CD4-positive, alpha-beta T cell (primary cell): Measurements from ENCODE around the gene MFAP5. TPM values are rescaled to one million over a fixed set of nuclear protein-coding genes. Genes with fewer than 3 reads are reported as not detected.

ENCODE experiments used
- ATAC-seq: fragments of 200-7000 bp; cut with Tn5 transposase; one replicate; pipeline ENCODE4 v1.10.0; 2022; ENCODE audit warnings: mild to moderate bottlenecking; ENCODE audit not compliant: poor library complexity
- CTCF ChIA-PET: fragments of 350-600 bp; sonication (Branson Sonifier 250); formaldehyde crosslinking; loops from one replicate; lab custom pipeline; 2021; ENCODE audit warnings: antibody characterized with exemption, inconsistent platforms; lab: Charles Lee
- POLR2A ChIA-PET: fragments of 350-600 bp; sonication (Branson Sonifier 250); formaldehyde crosslinking; loops from one replicate; lab custom pipeline; 2021; ENCODE audit warnings: antibody characterized with exemption, inconsistent platforms; lab: Charles Lee
- DNase-seq, 14 experiments: peaks; one replicate each; pipeline ENCODE4 v3.0.0-alpha.2; 2013 to 2020; ENCODE audit warnings: mixed read lengths in 2 of 14
- H3K27ac ChIP-seq, 2 donors: one replicate each; pipeline versions ENCODE4 v1.5.1 to v1.7.0; 2013; ENCODE audit warnings: low read length in 2 of 2, low read depth in 1 of 2, mild to moderate bottlenecking in 1 of 2
- H3K27me3 ChIP-seq, 2 experiments: 1 replicate in 1 of 2; 2 replicates in 1 of 2; pipeline versions ENCODE4 v1.6.1 to v1.7.0; 2013; ENCODE audit warnings: low read length in 2 of 2, control low read depth in 1 of 2, mild to moderate bottlenecking in 1 of 2, moderate library complexity in 1 of 2; ENCODE audit not compliant: insufficient read depth in 2 of 2, control insufficient read depth in 1 of 2
- H3K36me3 ChIP-seq: one replicate; pipeline ENCODE4 v1.6.1; 2013; ENCODE audit warnings: low read length, control low read depth; ENCODE audit not compliant: insufficient read depth
- H3K4me1 ChIP-seq: one replicate; pipeline ENCODE4 v1.6.1; 2013; ENCODE audit warnings: low read length, control low read depth; ENCODE audit not compliant: insufficient read depth
- H3K4me3 ChIP-seq: one replicate; pipeline ENCODE4 v1.5.1; 2013; ENCODE audit warnings: mild to moderate bottlenecking, low read length, moderate library complexity
- H3K9me3 ChIP-seq, 2 experiments: 1 replicate in 1 of 2; 2 replicates in 1 of 2; pipeline versions ENCODE4 v1.6.1 to v1.7.0; 2013; ENCODE audit warnings: low read length in 2 of 2, mild to moderate bottlenecking in 2 of 2, control low read depth in 1 of 2, moderate library complexity in 1 of 2; ENCODE audit not compliant: control insufficient read depth in 1 of 2, insufficient read depth in 1 of 2
- H3K27ac Mint-ChIP-seq: one replicate; pipeline ENCODE4 v1.8.0; 2020; ENCODE audit warnings: mixed read lengths
- H3K27me3 Mint-ChIP-seq: one replicate; pipeline ENCODE4 v1.8.0; 2021; ENCODE audit warnings: mixed read lengths
- H3K36me3 Mint-ChIP-seq: one replicate; pipeline ENCODE4 v1.8.0; 2021; ENCODE audit warnings: low read depth, mixed read lengths
- H3K4me1 Mint-ChIP-seq: one replicate; pipeline ENCODE4 v1.8.0; 2021; ENCODE audit warnings: low read depth, mixed read lengths
- H3K4me3 Mint-ChIP-seq: one replicate; pipeline ENCODE4 v1.8.0; 2020; ENCODE audit warnings: mild to moderate bottlenecking, mixed read lengths
- H3K9me3 Mint-ChIP-seq: one replicate; pipeline ENCODE4 v1.8.0; 2020; ENCODE audit warnings: mixed read lengths
- intact Hi-C, 2 experiments: fragments of 100-400 bp; cut with DNase I in 1 of 2; cut with micrococcal nuclease in 1 of 2; formaldehyde crosslinking; loops; one replicate each; pipeline versions ENCODE4 v1.15.1 to v1.9.0; 2023 to 2025; cut with DNase I, micrococcal nuclease
- total RNA-seq, 174 experiments: library from RNA in 2 of 174; stranded (reverse) in 2 of 174; gene quantifications; one replicate each; pipeline ENCODE4 v1.2.3 and lab custom pipeline; 2021 to 2026
- TF ChIP-seq, protein P1 (sequence below): fragments of 200-600 bp; IDR thresholded peaks from one replicate; pipeline ENCODE4 v1.8.0; 2022; ENCODE audit warnings: antibody characterized with exemption, mild to moderate bottlenecking

Gene MFAP5
- total RNA-seq, 2 experiments from 2014 or later: not detected

GRCh38 chr12:8681129-8681884 lies 18.7 kb upstream of the MFAP5 start:
- H3K36me3 ChIP-seq: no peaks in the 10 kb centered on the region
- H3K4me1 ChIP-seq: peaks cover 5% of the 10 kb centered on the region
- no peak overlapping the region for H3K4me3 ChIP-seq
- Mint-ChIP-seq H3K27ac (no peak overlapping the region), H3K36me3 (no peaks in the 10 kb centered on the region), H3K27me3 (no peaks in the 10 kb centered on the region), H3K9me3 (no peaks in the 10 kb centered on the region), H3K4me3 (no peak overlapping the region), H3K4me1 (peaks cover 5% of the 10 kb centered on the region)
- ATAC-seq (no peak), DNase-seq (no peak)
- ChIA-PET POLR2A (no interaction called here), CTCF (interaction anchor here (1.0 to 1.3 kb wide), 4 partner anchors 137 to 368 kb away, joined by 3 to 6 read pairs (median 5); no protein-coding TSS in a partner anchor)
- no peaks in the 10 kb centered on the region for H3K9me3 ChIP-seq
- intact Hi-C loops: loop anchor here in 1 of 2 experiments (1.0 to 10.0 kb wide), 4 partner anchors 137 to 368 kb away; partner anchors contain the start of gene CLEC4E
- no peak overlapping the region for H3K27ac ChIP-seq
- no peaks in the 10 kb centered on the region for H3K27me3 ChIP-seq
- TF ChIP-seq, protein P1, sequence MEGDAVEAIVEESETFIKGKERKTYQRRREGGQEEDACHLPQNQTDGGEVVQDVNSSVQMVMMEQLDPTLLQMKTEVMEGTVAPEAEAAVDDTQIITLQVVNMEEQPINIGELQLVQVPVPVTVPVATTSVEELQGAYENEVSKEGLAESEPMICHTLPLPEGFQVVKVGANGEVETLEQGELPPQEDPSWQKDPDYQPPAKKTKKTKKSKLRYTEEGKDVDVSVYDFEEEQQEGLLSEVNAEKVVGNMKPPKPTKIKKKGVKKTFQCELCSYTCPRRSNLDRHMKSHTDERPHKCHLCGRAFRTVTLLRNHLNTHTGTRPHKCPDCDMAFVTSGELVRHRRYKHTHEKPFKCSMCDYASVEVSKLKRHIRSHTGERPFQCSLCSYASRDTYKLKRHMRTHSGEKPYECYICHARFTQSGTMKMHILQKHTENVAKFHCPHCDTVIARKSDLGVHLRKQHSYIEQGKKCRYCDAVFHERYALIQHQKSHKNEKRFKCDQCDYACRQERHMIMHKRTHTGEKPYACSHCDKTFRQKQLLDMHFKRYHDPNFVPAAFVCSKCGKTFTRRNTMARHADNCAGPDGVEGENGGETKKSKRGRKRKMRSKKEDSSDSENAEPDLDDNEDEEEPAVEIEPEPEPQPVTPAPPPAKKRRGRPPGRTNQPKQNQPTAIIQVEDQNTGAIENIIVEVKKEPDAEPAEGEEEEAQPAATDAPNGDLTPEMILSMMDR: no peak

DNA sequence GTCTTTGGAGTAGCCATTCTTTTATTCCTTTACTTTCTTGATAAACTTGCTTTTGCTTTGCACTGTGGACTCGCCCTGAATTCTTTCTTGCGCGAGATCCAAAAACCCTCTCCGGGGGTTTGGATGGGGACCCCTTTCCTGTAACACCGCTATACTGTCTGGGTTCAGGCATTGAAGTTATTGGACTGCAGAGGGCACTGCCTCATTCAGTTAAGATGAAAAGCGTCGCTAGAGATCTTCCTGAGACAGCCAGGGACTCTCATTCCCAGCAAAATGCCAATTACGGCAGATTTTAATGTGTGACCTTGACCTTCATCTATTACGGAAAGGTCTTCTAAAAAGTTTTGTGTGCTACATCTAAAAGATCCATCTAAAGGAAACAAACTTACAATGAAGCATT lies 17.9 kb upstream of the MFAP5 start:
- H3K27ac Mint-ChIP-seq: no peak overlapping the region
- ChIA-PET CTCF (interaction anchor here (1.0 kb wide), 1 partner anchor 210 kb away, joined by 3 read pairs; no protein-coding TSS in a partner anchor), POLR2A (no interaction called here)
- peaks cover 9% of the 10 kb centered on the region for H3K4me1 Mint-ChIP-seq
- intact Hi-C loops: loop anchor here in 1 of 2 experiments (2.0 to 10.0 kb wide), 2 partner anchors 136 to 180 kb away; partner anchors contain the start of gene CLEC4E
- no peak overlapping the region for H3K4me3 Mint-ChIP-seq
- Histone ChIP-seq H3K9me3 (no peaks in the 10 kb centered on the region), H3K4me3 (no peak overlapping the region), H3K27ac (no peak overlapping the region), H3K27me3 (no peaks in the 10 kb centered on the region), H3K4me1 (peaks cover 5% of the 10 kb centered on the region), H3K36me3 (no peaks in the 10 kb centered on the region)
- H3K9me3 Mint-ChIP-seq: no peaks in the 10 kb centered on the region
- H3K27me3 Mint-ChIP-seq: no peaks in the 10 kb centered on the region
- no peak for DNase-seq
- ATAC-seq: no peak
- TF ChIP-seq, protein P1: no peak
- H3K36me3 Mint-ChIP-seq: no peaks in the 10 kb centered on the region

DNA sequence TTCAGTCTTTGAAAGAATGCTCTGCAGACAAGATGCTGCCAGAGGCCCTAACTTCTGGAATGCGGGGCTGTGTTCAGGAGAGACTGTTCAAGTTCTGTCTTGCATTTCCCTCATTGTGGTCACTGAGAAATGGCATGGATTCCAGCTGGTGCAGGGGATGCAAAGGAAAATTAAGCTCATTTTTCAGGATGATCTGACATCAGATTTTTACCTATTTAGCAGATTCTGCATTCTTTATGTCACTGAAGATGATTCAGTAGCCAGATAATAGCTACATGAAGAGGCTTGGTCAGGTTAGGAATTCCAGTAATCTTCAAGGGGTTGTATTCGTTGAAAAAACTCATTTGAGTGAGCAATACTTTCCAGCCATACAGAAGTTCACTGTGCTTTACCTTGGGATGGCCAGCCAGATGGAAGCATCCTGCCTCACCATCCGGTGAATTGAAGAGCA lies 16.1 kb upstream of the MFAP5 start:
- no peak overlapping the region for H3K4me3 Mint-ChIP-seq
- POLR2A ChIA-PET: no interaction called here
- intact Hi-C loops: no loop called here

More for the DNA sequence above, 16.1 kb upstream of the MFAP5 start:
- no peaks in the 10 kb centered on the region for H3K36me3 ChIP-seq
- no peak overlapping the region for H3K27ac ChIP-seq
- peaks cover 5% of the 10 kb centered on the region for H3K4me1 ChIP-seq
- no peaks in the 10 kb centered on the region for H3K9me3 ChIP-seq
- CTCF ChIA-PET: no interaction called here
- DNase-seq (no peak), ATAC-seq (no peak)
- TF ChIP-seq, protein P1: no peak
- H3K4me3 ChIP-seq: no peak overlapping the region
- H3K27me3 ChIP-seq: no peaks in the 10 kb centered on the region
- Mint-ChIP-seq H3K4me1 (peaks cover 14% of the 10 kb centered on the region), H3K27ac (no peak overlapping the region), H3K9me3 (no peaks in the 10 kb centered on the region), H3K36me3 (no peaks in the 10 kb centered on the region), H3K27me3 (no peaks in the 10 kb centered on the region)
